HG03135 (cell line): ENCODE data around the gene FOXG1.

ENCODE experiments used
- ATAC-seq: cut with Tn5 transposase; IDR thresholded peaks from one replicate; pipeline ENCODE4 v1.9.1; 2021; ENCODE audit warnings: mild to moderate bottlenecking, moderate library complexity; ENCODE audit not compliant: unreplicated experiment

The FOXG1 gene

DNA sequence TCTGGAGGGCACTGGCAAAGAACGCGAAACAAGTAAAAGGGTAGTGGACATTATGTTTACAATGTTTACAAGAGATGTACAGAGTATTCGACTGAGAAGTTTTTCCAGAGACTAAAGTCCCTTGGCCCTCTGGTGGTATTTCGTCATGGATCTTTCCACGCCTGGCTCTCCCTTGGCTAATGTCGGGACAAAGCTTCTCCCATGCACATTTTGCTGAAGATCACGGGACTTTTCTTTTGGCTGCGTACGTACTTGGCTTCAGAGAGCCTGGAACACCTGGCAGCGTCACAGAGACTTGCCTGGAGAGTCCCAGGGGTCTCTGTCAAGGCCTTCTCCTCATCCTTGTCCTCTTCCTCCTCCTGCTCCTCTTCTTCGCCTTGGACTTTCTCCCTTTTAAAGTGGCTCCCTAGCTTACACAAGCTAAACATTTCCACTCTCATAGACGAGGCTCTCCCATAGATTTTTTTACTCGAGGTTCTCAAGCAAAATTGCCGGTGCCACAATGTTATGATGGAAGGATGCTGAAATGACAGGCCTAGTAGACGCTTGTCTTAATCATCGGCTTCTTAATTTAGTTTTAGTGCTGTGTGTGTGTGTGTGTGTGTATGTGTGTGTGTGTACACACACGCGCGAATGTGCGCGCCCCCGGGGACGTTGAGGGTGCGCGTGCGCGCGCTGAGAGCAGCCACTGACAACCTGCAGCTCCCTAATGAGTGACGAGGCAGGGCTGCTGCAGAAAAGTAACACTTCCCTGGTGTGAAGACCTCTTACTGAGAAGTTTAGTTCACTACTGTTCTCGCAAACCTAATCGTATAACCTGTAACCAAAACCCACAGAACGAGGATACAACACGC, 4.9 kb upstream of the FOXG1 start:
- ATAC-seq = no peak

DNA sequence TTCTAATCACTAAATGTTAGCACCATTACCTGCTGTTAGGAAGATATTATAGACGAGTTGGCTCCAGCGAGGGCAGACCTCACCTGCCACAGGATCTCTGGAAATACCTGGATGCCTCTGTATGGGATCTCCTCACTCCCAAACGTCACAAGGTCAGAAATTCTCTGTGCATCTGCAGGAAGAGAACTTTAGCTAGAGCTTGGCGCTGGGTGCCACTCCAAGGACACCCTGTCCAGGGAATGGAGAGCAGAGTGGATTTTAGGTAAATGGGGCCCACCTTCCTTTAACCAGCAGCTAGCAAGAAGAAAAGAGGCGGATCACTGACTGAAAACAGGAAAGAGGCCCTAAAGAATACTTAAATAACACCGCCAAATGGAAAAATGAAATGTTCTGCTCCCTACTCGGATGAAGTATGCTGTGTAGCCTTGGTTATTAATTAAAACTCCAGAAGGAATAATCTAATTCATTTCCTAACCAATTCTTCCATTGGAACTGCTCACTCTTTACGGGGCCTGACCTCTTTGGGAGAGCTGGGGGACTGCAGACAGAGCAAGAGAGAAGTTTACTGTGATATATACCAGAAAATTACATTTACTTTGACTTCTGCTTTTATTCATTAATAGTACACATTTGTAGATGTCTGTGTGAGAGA, 4.2 kb upstream of the FOXG1 start:
- no peak for ATAC-seq

DNA sequence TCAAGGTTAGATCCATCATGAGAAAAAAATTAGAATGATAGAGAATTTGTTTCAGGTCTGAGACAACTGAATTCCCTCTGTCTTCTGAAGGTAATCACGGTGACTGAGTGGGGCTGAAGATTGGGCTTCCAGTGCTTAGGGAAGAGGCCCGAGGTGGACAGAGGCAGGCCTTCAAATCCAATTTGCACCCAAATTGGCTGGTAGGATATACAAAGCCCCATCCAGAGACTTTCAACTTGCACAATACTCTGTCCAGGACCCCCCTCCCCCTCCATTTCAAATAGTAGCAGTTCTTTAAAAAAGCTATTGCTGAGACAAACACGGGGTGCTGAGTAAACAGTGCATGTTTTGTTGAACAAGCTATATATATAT, 3.6 kb upstream of the FOXG1 start:
- no peak for ATAC-seq

DNA sequence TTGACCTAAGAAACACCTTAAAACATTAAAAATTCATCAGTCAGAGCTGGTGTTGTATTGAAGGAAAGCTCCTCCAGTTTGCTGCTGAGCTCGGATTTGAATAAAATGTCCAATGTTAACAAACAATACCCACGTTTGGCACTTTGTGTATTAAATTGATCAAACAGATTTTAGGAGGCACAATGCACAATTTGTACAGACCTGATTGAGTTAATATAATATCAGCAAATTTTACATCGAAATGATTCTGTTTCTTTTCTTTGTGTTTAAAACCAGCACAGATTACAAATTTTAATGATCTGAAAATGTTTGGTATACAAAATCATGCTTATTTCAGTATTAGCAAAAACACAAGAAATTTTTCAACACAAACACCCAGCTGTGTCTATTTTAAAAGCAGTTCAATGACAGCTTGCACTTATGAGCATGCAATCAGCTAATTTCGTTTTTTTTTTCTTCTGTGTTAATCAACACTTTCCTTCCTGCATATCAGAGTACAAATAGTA, 2.8 kb upstream of the FOXG1 start:
- no peak for ATAC-seq

DNA sequence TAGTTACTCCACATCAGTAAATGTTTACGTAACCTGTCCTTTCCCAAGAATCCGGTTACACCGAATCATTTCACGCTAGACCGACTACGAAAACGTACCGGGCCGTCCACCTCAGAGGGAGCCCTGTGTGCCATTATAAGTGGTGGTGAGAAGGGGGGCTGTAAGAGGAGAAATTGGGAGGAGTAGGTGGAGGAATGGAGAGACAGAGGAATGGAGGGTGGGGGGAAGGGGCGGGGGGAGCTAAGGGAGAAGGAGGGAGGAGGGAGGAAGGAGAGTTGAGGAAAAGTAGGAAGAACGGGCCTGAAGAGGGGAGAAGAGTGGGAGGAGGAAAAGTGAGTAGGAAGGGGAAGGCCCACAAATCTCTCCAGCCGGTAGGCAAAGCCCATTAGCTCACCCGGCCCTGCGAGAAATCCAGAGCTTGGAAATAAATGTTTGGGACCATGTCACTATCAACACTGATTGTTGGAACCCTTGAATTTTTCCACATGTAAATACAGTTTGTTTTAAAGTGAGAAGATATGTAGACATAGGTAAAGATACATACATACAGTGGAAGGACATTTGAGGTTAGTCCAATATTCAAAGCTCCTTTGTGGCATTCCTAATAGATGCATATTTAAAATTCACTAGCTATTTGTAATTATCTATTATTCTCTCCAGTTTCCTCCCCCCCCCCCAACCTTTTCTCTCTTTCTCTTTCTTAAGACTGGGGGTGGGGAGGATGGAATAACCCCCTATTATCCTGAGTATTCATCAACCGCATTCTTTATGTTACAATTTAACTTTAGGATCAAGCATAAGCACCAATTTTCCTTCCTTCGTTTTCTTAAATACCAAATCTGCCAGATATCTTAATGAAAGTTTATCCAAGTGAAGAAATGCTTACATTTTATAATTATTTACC, 2.1 kb upstream of the FOXG1 start:
- ATAC-seq = no peak

DNA sequence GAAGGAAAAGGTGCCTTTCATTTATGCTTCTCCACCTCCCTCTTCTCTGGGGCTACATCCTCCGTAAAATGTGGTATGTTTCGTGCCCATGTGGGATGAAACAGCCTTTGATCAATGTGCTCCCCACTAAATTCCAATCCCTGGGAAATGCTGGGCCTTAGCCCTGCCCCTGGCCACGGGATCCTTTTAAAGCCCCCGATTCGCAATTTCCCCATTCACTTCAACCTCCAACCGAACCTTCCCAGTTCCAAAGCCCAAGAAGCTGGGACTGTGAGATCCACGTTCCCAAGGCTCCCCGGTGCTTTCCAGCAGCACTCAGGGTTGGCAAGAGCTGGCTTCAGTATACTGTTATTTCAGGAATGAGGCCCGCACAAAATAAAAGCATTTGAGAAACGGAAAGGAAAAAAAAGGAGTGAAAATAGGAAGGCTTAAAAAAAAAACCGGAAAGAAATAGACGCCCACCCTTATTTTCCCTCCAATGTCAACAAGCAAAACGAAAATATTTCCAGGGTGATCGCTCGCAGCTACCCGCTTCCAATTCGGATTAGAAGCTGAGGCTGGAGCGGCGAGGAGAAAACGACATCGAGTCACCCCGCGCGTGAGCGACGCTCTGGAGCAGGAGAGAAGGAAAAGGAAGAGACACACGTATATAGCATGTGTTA, 1.3 kb upstream of the FOXG1 start:
- ATAC-seq = no peak

DNA sequence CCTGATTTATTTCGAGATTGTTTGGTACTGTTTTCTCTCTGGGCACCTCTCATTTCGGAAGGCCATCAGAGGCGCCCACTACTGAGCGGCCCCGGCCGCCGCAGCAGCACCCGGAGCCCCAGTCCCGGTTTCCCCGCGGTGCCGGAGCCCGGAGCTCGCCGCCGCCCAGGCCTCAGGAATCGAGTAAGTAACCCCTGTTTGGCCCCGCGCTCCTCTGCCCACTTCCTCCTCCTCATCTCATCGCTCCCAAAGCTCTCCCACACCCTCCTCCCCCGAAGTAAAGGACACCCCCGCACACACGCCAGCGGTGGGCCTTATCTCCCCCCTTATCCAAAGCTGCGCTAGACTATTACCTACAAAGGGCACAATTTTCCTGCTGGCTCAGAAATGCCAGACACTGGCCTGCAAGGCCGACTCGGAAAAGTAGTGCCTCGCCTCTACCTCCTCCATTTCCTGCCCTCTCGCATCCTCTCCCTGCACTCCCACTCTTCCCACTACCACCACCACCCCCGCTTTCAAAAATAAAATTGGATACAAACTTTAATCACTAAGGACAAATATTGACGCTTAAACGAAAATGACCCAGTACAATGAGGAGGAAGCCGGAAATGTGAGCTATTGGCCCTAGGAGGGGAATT, 637 bp upstream of the FOXG1 start:
- no peak for ATAC-seq

DNA sequence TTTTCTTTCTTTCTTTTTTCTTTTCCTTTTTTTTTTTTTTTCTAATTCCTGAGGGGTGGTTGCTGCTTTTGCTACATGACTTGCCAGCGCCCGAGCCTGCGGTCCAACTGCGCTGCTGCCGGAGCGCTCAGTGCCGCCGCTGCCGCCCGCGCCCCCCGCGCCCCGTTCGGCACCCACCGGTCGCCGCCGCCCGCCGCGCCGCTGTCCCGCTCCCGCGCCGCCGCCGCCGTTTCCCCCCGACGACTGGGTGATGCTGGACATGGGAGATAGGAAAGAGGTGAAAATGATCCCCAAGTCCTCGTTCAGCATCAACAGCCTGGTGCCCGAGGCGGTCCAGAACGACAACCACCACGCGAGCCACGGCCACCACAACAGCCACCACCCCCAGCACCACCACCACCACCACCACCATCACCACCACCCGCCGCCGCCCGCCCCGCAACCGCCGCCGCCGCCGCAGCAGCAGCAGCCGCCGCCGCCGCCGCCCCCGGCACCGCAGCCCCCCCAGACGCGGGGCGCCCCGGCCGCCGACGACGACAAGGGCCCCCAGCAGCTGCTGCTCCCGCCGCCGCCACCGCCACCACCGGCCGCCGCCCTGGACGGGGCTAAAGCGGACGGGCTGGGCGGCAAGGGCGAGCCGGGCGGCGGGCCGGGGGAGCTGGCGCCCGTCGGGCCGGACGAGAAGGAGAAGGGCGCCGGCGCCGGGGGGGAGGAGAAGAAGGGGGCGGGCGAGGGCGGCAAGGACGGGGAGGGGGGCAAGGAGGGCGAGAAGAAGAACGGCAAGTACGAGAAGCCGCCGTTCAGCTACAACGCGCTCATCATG, 654 bp downstream of the FOXG1 start:
- no peak for ATAC-seq

DNA sequence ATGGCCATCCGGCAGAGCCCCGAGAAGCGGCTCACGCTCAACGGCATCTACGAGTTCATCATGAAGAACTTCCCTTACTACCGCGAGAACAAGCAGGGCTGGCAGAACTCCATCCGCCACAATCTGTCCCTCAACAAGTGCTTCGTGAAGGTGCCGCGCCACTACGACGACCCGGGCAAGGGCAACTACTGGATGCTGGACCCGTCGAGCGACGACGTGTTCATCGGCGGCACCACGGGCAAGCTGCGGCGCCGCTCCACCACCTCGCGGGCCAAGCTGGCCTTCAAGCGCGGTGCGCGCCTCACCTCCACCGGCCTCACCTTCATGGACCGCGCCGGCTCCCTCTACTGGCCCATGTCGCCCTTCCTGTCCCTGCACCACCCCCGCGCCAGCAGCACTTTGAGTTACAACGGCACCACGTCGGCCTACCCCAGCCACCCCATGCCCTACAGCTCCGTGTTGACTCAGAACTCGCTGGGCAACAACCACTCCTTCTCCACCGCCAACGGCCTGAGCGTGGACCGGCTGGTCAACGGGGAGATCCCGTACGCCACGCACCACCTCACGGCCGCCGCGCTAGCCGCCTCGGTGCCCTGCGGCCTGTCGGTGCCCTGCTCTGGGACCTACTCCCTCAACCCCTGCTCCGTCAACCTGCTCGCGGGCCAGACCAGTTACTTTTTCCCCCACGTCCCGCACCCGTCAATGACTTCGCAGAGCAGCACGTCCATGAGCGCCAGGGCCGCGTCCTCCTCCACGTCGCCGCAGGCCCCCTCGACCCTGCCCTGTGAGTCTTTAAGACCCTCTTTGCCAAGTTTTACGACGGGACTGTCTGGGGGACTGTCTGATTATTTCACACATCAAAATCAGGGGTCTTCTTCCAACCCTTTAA, 1.5 kb downstream of the FOXG1 start:
- no peak for ATAC-seq

DNA sequence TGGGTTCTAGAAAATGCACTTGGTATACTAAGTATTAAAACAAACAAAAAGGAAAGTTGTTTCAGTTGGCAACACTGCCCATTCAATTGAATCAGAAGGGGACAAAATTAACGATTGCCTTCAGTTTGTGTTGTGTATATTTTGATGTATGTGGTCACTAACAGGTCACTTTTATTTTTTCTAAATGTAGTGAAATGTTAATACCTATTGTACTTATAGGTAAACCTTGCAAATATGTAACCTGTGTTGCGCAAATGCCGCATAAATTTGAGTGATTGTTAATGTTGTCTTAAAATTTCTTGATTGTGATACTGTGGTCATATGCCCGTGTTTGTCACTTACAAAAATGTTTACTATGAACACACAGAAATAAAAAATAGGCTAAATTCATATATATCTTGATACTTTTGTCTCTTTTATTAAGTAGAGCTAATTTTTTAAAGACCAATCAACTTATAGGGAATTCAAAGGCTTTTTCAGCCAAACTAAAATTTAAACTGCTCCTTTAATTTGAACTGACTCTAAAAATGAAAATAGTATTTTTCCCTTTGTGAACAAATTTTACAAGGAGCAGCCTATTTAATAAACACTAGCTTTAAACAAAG, 2.8 kb downstream of the FOXG1 start:
- no peak for ATAC-seq

DNA sequence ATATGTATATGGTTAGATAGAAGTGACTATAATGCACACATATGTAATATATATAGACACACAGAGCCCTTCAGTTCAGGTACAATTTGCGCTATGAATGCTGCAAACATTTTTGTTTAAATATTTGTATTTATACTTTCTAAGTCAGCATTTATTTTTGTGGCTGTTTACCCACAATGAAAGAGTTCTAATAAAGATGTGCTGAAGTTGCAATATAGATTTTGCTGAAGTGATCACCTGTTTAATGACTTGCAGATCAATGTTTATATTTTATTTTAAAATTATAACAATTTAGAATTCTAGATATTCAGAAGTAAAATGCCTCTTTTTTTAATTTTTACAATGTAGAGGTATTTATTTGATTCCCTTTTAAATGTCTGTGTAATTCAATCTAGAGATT, 3.5 kb downstream of the FOXG1 start:
- no peak for ATAC-seq

DNA sequence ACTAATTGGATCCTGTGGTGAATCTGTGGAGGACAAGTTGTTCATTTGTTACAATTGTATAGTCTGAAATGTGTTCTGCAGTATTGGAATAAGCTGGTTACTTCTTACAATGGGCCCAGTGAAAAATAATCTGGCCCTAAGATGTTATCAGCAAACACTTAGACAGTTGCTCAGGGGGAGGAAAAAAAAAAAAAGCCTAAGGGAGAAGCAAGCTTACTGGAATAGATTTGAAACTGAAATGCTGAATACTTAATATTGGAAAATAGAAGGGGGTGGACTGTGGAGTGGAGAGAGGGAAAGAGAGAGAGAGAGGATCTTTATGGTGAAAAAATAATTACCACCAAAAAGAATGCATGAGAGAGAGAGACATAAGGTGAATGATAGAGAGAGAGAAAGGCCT, 4.0 kb downstream of the FOXG1 start:
- no peak for ATAC-seq

DNA sequence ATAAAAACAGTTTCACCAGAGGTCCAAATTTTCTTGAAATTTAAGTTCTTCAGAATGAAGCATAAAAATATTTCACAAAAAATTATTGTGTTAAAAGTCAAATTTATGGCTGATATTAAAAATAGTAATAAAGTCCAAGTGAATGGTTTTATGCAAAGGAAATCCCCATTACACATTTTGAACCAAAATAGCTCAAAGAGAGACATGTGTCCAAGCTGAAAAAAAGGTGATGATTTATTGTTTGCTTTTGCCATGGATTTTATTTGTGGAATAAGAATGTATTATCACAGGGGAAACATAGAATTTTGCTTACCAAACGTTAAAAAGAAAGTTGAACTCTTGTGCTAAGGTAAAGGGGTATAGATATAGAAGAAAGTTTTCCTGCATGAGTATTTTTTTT, 4.6 kb downstream of the FOXG1 start:
- no peak for ATAC-seq

DNA sequence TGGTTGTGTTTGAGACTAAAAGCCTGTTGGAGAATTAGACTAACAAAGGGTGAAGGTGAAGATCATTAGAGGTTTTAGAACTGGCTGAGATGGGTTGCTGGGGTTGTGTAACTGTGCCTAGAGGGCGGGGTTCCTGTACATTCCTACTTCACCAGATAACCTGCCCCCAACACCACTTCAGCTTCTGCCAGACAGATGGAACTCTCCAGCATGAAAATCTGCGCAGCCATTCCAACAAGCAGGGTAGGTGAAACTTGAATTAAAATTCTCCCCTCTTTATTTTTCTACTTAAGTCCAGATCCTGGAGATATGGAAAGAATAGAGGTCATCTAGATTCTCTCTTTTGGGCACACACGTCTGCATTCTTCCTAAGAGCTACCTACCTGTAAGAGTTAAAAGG, 6.0 kb downstream of the FOXG1 start:
- ATAC-seq = no peak

DNA sequence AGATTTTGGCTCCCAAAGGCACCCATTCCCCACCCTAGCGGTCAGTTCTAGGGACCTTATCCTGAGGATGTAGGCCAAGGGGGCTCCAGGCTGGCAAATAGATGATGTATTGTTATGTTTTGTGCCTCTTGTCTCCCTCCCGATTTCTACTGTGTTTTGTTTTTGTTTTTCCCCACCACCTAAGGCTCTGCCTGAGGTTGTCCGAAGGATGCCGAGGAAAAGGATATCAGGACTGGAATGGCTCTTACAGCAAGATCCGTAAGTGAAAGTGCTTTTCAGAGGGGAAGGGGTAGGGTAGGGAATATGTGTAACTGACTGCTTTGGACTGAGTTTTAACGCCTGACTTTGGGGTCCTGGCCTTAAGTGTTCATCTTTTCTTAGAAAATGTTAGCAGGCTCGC, 6.6 kb downstream of the FOXG1 start:
- ATAC-seq = no peak

DNA sequence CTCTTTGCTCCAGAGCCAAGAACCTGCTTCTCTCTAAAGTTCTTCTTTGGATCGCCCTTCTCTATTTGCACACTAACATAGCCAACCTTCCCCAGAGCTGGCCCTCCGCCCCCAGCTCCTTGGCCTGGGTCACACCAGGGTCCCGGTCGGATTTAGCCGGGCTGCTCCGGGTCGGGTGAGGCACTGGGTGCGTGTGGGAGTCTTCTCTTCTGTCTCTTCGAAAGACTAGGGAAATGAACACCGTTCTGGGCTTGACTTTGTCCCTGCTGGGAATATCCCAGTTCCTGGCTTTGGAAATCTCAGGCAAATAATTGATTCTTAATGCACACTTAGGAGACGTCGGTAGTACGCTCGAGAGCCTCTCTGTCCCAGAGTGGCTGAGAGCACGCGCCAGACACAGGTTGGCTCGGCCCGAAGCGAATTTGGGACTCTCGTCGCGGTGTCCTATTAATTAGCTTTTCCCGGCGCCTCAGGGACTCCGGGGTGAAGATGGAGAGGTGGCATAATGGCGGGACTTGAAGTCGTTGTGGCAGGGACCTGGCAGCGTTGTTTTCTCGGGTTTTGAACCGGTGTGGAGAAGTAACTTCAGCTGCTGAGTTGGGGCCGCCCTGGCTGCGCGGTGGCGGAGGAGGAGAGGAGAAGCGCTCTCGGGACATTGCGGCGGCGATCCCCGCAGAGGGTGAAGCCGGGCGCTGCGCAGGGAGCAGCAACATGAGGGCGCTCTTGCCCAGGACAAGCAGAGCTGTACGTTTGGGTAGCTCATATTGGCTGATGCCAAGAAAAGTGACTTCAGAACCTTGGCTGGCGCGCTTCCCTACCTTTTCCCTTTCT, 7.5 kb downstream of the FOXG1 start:
- no peak for ATAC-seq
